GM10266 (cell line): Measurements from ENCODE around the gene NPM3.

Source experiments
- DNase-seq: peaks from one replicate; pipeline ENCODE4 v3.0.0; 2012; ENCODE audit errors: extremely low spot score
- CTCF ChIP-seq: IDR thresholded peaks from 2 replicates; pipeline ENCODE4 v1.5.1; 2012; ENCODE audit warnings: mild to moderate bottlenecking, low read depth; ENCODE audit not compliant: control insufficient read depth, insufficient read depth; ENCODE audit errors: missing control alignments

Gene NPM3

GRCh38 chr10:101776161-101776817, 7.0 kb downstream of the NPM3 start:
- no peak for TF ChIP-seq CTCF
- no peak for DNase-seq

- peak; percentile 61 for DNase-seq
- TF ChIP-seq CTCF: no peak
These were observed 7.7 kb downstream of the NPM3 start, which contains the start of gene FGF8 for GRCh38 chr10:101775273-101776160. Gene FGF8, minus strand, starts transcription at chr10:101776114. Its CDS starts 214 bp downstream, at chr10:101775900.

- TF ChIP-seq CTCF: no peak
- DNase-seq: no peak
These were observed 8.5 kb downstream of the NPM3 start for GRCh38 chr10:101774589-101775272.

GRCh38 chr10:101773923-101774588, 9.2 kb downstream of the NPM3 start:
- TF ChIP-seq CTCF: no peak
- DNase-seq: no peak

GRCh38 chr10:101772895-101773761, 10.1 kb downstream of the NPM3 start:
- no peak for DNase-seq
- TF ChIP-seq CTCF: no peak

GRCh38 chr10:101772017-101772894, 11.0 kb downstream of the NPM3 start:
- no peak for DNase-seq
- no peak for TF ChIP-seq CTCF
